ENCODE results near the gene MYBPC3. TPM values are rescaled to one million over a fixed set of nuclear protein-coding genes. Genes with fewer than 3 reads are reported as not detected.

MYBPC3 gene
- total RNA-seq, 2 donors from 2014 or later: not detected

DNA sequence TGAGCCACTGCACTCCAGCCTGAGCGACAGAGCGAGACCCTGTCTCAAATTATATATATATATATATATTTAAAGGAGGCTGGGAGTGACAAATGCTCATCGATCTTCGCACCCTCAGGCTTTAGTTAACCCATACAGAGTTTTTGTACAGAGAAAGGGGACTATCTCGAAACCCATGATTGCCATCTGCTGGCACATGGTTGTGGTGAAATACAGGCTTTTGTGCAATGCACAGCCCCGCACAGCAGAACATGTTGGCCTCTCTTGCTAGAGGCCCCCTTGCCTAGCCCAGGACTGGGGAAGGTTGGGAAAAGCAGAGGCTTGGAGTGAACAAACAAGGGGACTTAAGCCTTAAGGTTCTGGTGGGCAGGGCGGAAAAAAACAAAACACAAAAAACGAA, 3.6 kb downstream of the MYBPC3 start:
- no peaks in the 10 kb centered on the region for H3K4me1 ChIP-seq (ENCODE audit: control insufficient read depth in 1 of 2, low read depth in 2 of 2)
- ATAC-seq (ENCODE audit: insufficient number of reproducible peaks, low FRiP score, low read depth): no peak
- TF ChIP-seq, protein P1, sequence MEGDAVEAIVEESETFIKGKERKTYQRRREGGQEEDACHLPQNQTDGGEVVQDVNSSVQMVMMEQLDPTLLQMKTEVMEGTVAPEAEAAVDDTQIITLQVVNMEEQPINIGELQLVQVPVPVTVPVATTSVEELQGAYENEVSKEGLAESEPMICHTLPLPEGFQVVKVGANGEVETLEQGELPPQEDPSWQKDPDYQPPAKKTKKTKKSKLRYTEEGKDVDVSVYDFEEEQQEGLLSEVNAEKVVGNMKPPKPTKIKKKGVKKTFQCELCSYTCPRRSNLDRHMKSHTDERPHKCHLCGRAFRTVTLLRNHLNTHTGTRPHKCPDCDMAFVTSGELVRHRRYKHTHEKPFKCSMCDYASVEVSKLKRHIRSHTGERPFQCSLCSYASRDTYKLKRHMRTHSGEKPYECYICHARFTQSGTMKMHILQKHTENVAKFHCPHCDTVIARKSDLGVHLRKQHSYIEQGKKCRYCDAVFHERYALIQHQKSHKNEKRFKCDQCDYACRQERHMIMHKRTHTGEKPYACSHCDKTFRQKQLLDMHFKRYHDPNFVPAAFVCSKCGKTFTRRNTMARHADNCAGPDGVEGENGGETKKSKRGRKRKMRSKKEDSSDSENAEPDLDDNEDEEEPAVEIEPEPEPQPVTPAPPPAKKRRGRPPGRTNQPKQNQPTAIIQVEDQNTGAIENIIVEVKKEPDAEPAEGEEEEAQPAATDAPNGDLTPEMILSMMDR (IDR thresholded peaks at IDR 0.05): no peak

DNA sequence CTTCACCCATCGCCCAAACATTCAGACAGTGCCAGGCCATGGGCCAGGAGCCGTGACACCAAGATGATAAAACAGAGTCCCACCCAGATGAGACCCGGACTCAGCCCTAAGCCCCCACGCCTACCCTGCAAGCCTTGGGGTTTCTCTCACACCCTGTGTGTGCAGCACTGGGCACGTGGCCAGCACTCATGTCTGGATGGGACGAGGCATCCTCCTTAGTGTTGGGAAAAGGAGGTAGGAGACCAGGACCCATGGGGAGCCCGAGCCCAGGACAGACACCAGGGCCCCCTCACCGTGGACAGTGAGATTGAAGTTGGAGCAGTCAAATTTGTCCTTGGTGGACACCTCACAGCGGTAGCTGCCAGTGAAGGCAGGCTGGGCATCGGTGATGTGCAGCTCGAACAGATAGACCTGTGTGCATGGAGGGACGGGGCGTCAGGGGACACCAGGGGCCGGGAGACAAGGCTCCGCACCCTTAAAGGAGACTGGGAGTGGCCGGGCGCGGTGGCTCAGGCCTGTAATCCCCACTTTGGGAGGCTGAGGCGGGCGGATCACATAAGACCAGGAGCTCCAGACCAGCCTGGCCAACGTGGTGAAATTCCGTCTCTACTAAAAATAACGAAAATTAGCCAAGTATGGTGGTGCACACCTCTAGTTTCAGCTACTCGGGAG, 4.2 kb downstream of the MYBPC3 start:
- no peaks in the 10 kb centered on the region for H3K36me3 ChIP-seq
- TF ChIP-seq, protein P1 (IDR thresholded peaks at IDR 0.05): no peak

More for the DNA sequence above, 3.6 kb downstream of the MYBPC3 start:
- Histone ChIP-seq H3K27ac (no peak overlapping the region), H3K36me3 (no peaks in the 10 kb centered on the region), H3K27me3 (replicated peaks; ENCODE audit: insufficient read depth) (no peaks in the 10 kb centered on the region), H3K4me3 (no peak overlapping the region), H3K9me3 (no peaks in the 10 kb centered on the region)
- no peak for DNase-seq (ENCODE audit: low spot score)

DNA sequence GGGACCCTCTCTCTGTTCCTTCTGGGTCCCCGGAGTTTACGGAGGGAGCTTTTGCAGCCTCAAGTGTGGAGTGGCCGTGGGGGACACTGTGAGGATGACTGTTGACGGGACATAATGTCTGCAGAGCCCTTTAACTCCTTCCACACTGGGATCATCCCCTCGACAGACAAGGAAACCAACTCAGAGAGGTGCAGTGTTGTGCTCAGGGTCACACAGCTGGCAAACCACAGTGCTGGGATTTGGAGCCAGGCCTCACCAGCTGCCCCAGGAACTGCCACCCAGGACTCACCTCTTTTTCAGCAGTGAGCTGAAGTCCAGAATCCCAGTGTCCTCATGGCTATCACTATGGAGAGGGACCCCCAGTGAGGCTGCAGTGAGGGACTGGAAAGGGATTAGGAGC, 5.4 kb downstream of the MYBPC3 start:
- Histone ChIP-seq H3K4me3 (no peak overlapping the region), H3K36me3 (no peaks in the 10 kb centered on the region), H3K27me3 (replicated peaks; ENCODE audit: insufficient read depth) (no peaks in the 10 kb centered on the region), H3K27ac (no peak overlapping the region), H3K9me3 (no peaks in the 10 kb centered on the region), H3K4me1 (ENCODE audit: control insufficient read depth in 1 of 2, low read depth in 2 of 2) (no peaks in the 10 kb centered on the region)
- DNase-seq (ENCODE audit: low spot score) (no peak), ATAC-seq (ENCODE audit: insufficient number of reproducible peaks, low FRiP score, low read depth) (no peak)
- TF ChIP-seq, protein P1 (IDR thresholded peaks at IDR 0.05): no peak

More for the DNA sequence above, 4.2 kb downstream of the MYBPC3 start:
- no peak for ATAC-seq (ENCODE audit: insufficient number of reproducible peaks, low FRiP score, low read depth)
- no peak overlapping the region for H3K4me3 ChIP-seq
- H3K4me1 ChIP-seq (ENCODE audit: control insufficient read depth in 1 of 2, low read depth in 2 of 2): no peaks in the 10 kb centered on the region
- no peaks in the 10 kb centered on the region for H3K27me3 ChIP-seq (replicated peaks; ENCODE audit: insufficient read depth)
- no peak for DNase-seq (ENCODE audit: low spot score)
- H3K9me3 ChIP-seq: no peaks in the 10 kb centered on the region
- no peak overlapping the region for H3K27ac ChIP-seq

DNA sequence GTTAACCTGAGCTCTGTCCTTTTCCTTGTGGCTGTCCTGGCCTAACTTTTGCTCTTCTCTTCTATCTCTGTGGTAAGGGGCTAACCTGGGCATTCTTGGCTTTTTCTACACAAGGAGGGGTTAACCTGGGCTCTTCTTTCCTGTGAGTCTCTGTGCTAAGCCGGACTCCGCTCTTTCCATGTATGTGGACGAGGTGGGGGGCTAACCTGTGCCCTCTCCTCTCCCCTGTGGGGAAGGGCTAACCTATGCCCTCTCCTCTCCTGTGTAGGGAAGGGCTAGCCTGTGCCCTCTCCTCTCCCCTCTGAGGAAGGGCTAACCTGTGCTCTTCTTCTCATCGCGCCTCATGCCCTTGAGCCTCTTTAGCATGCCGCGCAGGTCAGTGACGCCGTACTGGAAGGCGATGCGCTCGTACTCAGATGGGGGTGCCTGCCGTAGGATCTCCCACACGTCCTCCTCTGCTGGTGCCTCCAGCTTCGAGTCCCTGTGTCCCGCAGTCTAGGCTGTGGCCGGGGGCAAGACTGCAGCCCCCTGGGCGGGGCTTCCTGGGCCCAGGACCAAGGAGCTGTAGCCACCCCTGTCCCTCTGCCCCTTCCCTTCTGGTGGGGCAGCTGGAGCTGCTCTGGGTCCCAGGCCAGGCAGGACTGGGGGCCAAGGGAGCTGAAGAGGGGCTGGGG, 6.5 kb downstream of the MYBPC3 start:
- H3K9me3 ChIP-seq: no peaks in the 10 kb centered on the region
- no peaks in the 10 kb centered on the region for H3K4me1 ChIP-seq (ENCODE audit: control insufficient read depth in 1 of 2, low read depth in 2 of 2)
- no peak overlapping the region for H3K4me3 ChIP-seq
- H3K36me3 ChIP-seq: no peaks in the 10 kb centered on the region
- DNase-seq (ENCODE audit: low spot score) (no peak), ATAC-seq (ENCODE audit: insufficient number of reproducible peaks, low FRiP score, low read depth) (no peak)
- H3K27me3 ChIP-seq (replicated peaks; ENCODE audit: insufficient read depth): no peaks in the 10 kb centered on the region
- TF ChIP-seq, protein P1 (IDR thresholded peaks at IDR 0.05): no peak
- no peak overlapping the region for H3K27ac ChIP-seq

DNA sequence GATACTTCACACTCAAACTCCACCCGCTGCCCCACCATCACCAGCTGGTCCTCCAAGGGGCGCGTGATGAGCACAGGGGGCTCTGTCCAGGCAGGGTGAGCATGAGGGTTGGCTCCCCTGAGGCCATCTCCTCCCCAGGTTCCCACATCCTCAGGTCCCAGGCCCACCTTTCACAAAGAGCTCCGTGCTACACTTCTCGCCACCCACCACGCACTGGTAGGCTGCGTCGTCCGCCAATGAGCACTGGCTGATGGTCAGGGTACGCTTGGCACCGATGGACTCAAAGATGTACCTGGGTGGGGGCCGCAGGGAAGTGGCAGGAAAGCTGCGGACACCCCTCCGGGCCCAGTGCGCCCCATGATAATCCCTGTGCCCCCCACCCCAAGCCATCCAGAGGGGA, 9.6 kb downstream of the MYBPC3 start:
- DNase-seq (ENCODE audit: low spot score) (no peak), ATAC-seq (ENCODE audit: insufficient number of reproducible peaks, low FRiP score, low read depth) (no peak)
- TF ChIP-seq, protein P1 (IDR thresholded peaks at IDR 0.05): no peak
- H3K27me3 ChIP-seq (replicated peaks; ENCODE audit: insufficient read depth): no peaks in the 10 kb centered on the region
- H3K36me3 ChIP-seq: no peaks in the 10 kb centered on the region
- H3K4me1 ChIP-seq (ENCODE audit: control insufficient read depth in 1 of 2, low read depth in 2 of 2): no peaks in the 10 kb centered on the region
- H3K27ac ChIP-seq: no peak overlapping the region
- no peaks in the 10 kb centered on the region for H3K9me3 ChIP-seq
- H3K4me3 ChIP-seq: no peak overlapping the region
